Smooth muscle cell of the pulmonary artery (primary cell): ENCODE data around the gene PIWIL4. TPM values are rescaled to one million over a fixed set of nuclear protein-coding genes. Genes with fewer than 3 reads are reported as not detected.

Experiments
- total RNA-seq: library from RNA; depleted of rRNA; stranded (reverse); fragments of >200 nt; gene quantifications from 2 replicates; pipeline ENCODE4 v1.2.3, GENCODE V29; 2014

Gene PIWIL4
- 3.0 and 4.6 TPM in 2 replicates for total RNA-seq

DNA sequence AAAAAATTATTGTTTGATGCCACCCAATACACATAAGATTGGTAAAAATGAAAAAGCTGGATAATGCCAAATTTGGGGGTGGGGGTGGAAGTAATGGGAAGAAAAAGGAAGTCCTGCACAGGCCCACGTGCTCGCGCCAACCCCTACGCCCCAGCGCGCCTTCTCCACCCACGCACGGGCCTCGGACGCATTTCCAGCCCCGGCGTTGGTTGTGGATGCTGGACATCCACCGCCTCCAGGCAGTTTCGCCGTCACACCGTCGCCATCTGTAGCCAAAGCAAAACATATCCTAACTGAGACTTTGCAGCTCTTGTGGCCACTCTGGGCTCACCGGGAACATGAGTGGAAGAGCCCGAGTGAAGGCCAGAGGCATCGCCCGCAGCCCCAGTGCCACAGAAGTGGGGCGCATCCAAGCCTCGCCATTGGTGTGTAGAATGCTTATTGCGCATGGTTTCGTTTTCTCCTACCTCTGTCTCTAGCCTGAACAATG is at the start of gene PIWIL4:
TSS of gene PIWIL4 (plus strand) at position 188 of the 490 bp plus-strand sequence. CDS start at position 339, 151 bp downstream.

DNA sequence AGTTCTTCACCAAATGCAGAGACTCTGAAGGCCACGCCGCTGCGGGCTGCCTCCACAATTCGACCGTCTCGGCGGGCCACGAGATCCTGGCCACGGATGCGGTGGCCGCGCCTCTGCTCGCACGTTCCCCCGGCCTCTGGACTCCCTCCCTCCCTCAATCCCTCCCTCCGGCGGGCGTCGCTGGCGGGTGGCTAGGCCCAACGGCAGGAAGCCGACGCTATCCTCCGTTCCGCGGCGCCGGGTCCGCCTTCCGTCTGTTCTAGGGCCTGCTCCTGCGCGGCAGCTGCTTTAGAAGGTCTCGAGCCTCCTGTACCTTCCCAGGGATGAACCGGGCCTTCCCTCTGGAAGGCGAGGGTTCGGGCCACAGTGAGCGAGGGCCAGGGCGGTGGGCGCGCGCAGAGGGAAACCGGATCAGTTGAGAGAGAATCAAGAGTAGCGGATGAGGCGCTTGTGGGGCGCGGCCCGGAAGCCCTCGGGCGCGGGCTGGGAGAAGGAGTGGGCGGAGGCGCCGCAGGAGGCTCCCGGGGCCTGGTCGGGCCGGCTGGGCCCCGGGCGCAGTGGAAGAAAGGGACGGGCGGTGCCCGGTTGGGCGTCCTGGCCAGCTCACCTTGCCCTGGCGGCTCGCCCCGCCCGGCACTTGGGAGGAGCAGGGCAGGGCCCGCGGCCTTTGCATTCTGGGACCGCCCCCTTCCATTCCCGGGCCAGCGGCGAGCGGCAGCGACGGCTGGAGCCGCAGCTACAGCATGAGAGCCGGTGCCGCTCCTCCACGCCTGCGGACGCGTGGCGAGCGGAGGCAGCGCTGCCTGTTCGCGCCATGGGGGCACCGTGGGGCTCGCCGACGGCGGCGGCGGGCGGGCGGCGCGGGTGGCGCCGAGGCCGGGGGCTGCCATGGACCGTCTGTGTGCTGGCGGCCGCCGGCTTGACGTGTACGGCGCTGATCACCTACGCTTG is 23.2 kb upstream of the PIWIL4 start, which contains the start of gene FUT4:
TSS of gene FUT4 (plus strand) at position 227 of the 951 bp plus-strand sequence. CDS start at position 440, 213 bp downstream.

Other genes starting within 250 kb of the PIWIL4 start
- not detected in 2 replicates for gene GPR83, start 165.9 kb upstream of the PIWIL4 start, total RNA-seq
- 7.2 and 8.8 TPM in 2 replicates for gene MRE11, start 73.5 kb upstream of the PIWIL4 start, total RNA-seq
- 8.9 and 9.4 TPM in 2 replicates for gene ANKRD49, start 73.4 kb upstream of the PIWIL4 start, total RNA-seq
- not detected in 2 replicates for gene C11orf97, start 54.9 kb upstream of the PIWIL4 start, total RNA-seq
- gene FUT4, start 23.4 kb upstream of the PIWIL4 start, total RNA-seq = 5.3 and 6.5 TPM in 2 replicates
- 55.7 and 85.8 TPM in 2 replicates for gene AMOTL1, start 201.0 kb downstream of the PIWIL4 start, total RNA-seq